Karpas-422 (cell line): ENCODE data around the gene DPEP2. TPM values are rescaled to one million over a fixed set of nuclear protein-coding genes. Genes with fewer than 3 reads are reported as not detected.
A peak's percentile ranks its signal among the peaks of the same experiment; 100 is the strongest.
"Not testable (repeated sequence)": the region's sequence is repeated elsewhere in the genome, so short reads cannot be mapped to it uniquely, and the experiment has no call there.

ENCODE experiments used
- DNase-seq: peaks from one replicate; pipeline ENCODE4 v3.0.0-alpha.2; 2015
- H2AFZ ChIP-seq: fragments of 200-600 bp; sonication (generic); 2 replicates; pipeline ENCODE4 v1.6.1; 2014; ENCODE audit warnings: antibody characterized with exemption, low read length, mixed read lengths
- H3K27ac ChIP-seq: fragments of 200-600 bp; sonication (generic); 2 replicates; pipeline ENCODE4 v1.5.1; 2014; ENCODE audit warnings: mild to moderate bottlenecking, low read length, moderate library complexity
- H3K27me3 ChIP-seq: fragments of 200-600 bp; sonication (generic); 2 replicates; pipeline ENCODE4 v1.6.1; 2014; ENCODE audit warnings: low read length, mixed read lengths
- H3K36me3 ChIP-seq: fragments of 200-600 bp; sonication (generic); 2 replicates; pipeline ENCODE4 v1.6.1; 2014; ENCODE audit warnings: low read length, mixed read lengths; ENCODE audit not compliant: insufficient read depth
- H3K4me1 ChIP-seq: fragments of 200-600 bp; sonication (generic); 2 replicates; pipeline ENCODE4 v1.6.1; 2014; ENCODE audit warnings: mild to moderate bottlenecking, low read length, mixed read lengths
- H3K4me2 ChIP-seq: fragments of 200-600 bp; sonication (generic); 2 replicates; pipeline ENCODE4 v1.6.1; 2014; ENCODE audit warnings: low read length, low read depth, mild to moderate bottlenecking; ENCODE audit not compliant: poor library complexity, severe bottlenecking
- H3K4me3 ChIP-seq: fragments of 200-600 bp; sonication (generic); 2 replicates; pipeline ENCODE4 v1.5.1; 2014; ENCODE audit warnings: mild to moderate bottlenecking, antibody characterized with exemption, low read length, mixed read lengths
- H3K79me2 ChIP-seq: fragments of 200-600 bp; sonication (generic); 2 replicates; pipeline ENCODE4 v1.6.1; 2014; ENCODE audit warnings: mild to moderate bottlenecking, low read length, mixed read lengths
- H3K9ac ChIP-seq: fragments of 200-600 bp; sonication (generic); 2 replicates; pipeline ENCODE4 v1.6.0; 2014; ENCODE audit warnings: low read length
- H3K9me2 ChIP-seq: fragments of 200-600 bp; sonication (generic), shearing (Covaris generic); replicated peaks from 2 replicates; pipeline ENCODE4 v1.6.0; 2014; ENCODE audit warnings: mild to moderate bottlenecking, low read length, moderate library complexity; ENCODE audit not compliant: insufficient read depth
- H3K9me3 ChIP-seq: fragments of 300-700, 200-600 bp; sonication (generic); 2 replicates; pipeline ENCODE4 v1.6.1; 2014; ENCODE audit warnings: low read length, mixed read lengths
- H4K20me1 ChIP-seq: fragments of 200-600 bp; sonication (generic); 2 replicates; pipeline ENCODE4 v1.6.1; 2014; ENCODE audit warnings: mild to moderate bottlenecking, antibody characterized with exemption, low read length, low read depth; ENCODE audit not compliant: insufficient read depth
- total RNA-seq: library from RNA; depleted of rRNA; stranded (reverse); fragments of >200 nt; shearing (Covaris generic); gene quantifications from 2 replicates; pipeline ENCODE4 v1.2.3, GENCODE V29; 2014; ENCODE audit warnings: low replicate concordance

DPEP2 gene
- total RNA-seq, 1 experiment from 2014 or later, result not detected

DNA sequence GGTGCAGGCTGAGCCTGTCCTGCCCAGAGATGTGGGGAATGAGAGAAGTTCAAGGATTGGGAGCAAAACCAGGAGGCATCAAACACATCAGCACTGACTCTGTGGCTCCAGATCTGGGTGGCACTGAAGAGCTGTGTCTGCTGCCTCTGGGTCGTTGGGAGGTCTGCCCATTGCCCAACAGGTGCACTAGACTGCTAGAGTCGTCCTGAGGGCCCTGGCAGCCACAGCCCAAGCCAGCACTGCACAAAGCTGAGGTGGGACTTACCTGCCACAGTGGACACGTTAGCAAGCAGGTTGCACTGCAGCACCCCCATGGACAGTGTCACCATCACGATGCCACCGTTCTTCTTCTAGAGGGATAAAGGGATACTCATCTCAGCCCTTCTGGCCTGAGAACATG lies 22.3 kb downstream of the DPEP2 start:
- Histone ChIP-seq H3K27me3 (no peaks in the 10 kb centered on the region), H3K4me3 (no peak overlapping the region), H3K79me2 (no peaks in the 10 kb centered on the region), H3K9me3 (no peaks in the 10 kb centered on the region), H3K4me1 (no peaks in the 10 kb centered on the region), H2AFZ (no peak overlapping the region), H4K20me1 (no peaks in the 10 kb centered on the region), H3K9ac (no peak overlapping the region), H3K4me2 (no peak overlapping the region), H3K9me2 (no peaks in the 10 kb centered on the region), H3K36me3 (no peaks in the 10 kb centered on the region), H3K27ac (no peak overlapping the region)
- no peak for DNase-seq

DNA sequence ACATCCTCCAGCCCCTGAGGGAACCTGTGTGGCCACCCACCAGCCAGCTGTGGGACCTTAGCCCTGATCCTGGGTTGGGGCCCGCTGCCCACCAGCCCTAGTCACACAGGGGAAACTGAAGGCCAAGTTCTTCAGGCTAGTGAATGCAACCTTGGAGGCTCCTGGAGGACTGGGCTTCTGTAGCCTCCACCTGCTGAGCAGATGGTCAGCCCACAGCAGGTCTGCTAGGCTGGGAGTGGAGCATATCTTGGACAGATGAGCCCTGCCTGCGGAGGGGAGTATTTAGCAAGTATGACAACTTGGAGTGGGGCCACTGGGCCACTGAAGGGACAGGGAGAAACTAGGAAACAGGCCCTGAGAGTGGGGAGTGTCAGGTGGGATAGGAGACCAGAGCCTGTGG lies 23.1 kb downstream of the DPEP2 start:
- H3K4me1 ChIP-seq, result no peaks in the 10 kb centered on the region
- H3K27ac ChIP-seq, result no peak overlapping the region
- H3K36me3 ChIP-seq, result no peaks in the 10 kb centered on the region
- H2AFZ ChIP-seq, result no peak overlapping the region
- H4K20me1 ChIP-seq, result no peaks in the 10 kb centered on the region
- no peaks in the 10 kb centered on the region for H3K9me3 ChIP-seq
- H3K9ac ChIP-seq, result no peak overlapping the region
- DNase-seq, result no peak
- no peak overlapping the region for H3K4me3 ChIP-seq
- H3K9me2 ChIP-seq, result no peaks in the 10 kb centered on the region
- H3K79me2 ChIP-seq, result no peaks in the 10 kb centered on the region
- no peak overlapping the region for H3K4me2 ChIP-seq
- H3K27me3 ChIP-seq, result no peaks in the 10 kb centered on the region

DNA sequence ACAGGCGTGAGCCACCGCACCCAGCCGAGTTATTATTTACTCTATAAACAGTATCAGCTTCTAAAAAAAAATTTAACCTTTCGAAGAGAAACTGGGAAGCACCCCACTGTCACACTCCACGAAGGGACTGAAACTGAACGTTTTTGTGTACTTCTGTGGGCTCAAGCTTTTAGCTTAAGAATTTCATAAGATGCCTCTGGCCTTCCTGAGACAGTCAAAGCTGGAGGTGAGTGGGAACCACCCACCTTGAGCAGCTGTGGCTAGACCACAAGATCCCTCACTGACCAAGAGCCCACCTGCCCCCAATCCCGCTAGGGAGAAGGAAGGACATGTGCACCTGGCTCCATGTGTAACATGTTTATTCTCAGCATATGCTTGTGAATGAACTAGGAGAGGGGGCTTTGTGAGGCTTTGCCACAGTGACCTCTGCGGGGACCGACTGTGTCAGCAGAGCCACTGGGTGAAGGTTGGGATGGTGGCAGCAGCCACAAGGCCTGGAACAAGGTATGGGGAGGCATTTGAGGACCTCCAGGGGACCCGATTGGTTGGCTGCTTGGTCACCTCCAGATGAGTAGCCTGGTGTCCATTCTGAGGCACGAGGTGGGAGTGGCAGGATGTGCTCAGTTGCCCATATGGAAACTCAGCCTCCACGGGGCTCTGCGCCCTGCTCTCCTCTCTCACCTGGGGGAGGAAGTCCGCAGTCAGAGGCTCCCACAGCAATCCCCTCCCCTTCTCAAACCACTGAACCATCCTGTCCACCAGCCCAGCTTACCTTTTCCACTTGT lies 23.8 kb downstream of the DPEP2 start:
- Histone ChIP-seq H3K79me2 (no peaks in the 10 kb centered on the region), H4K20me1 (no peaks in the 10 kb centered on the region), H3K4me2 (no peak overlapping the region), H3K9me3 (no peaks in the 10 kb centered on the region), H3K9me2 (no peaks in the 10 kb centered on the region), H2AFZ (no peak overlapping the region), H3K27ac (no peak overlapping the region), H3K27me3 (no peaks in the 10 kb centered on the region), H3K4me3 (no peak overlapping the region), H3K36me3 (no peaks in the 10 kb centered on the region), H3K4me1 (no peaks in the 10 kb centered on the region), H3K9ac (no peak overlapping the region)
- no peak for DNase-seq

DNA sequence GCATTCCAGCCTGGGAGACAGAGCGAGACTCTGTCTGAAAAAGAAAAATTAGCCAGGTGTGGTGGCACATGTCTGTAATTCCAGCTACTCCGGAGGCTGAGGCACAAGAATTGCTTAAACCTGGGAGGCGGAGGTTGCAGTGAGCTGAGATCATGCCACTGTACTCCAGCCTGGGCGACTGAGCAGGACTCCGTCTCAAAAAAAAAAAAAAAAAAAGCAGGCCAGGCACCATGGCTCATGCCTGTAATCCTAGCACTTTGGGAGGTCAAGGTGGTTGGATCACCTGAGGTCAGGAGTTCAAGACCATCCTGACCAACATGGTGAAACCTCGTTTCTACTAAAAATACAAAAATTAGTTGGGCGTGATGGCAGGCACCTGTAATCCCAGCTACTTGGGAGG lies 27.0 kb downstream of the DPEP2 start:
- H3K9me2 ChIP-seq, H4K20me1 ChIP-seq, H3K9me3 ChIP-seq, H3K27me3 ChIP-seq, H3K79me2 ChIP-seq, DNase-seq, H3K9ac ChIP-seq, H3K27ac ChIP-seq, H3K4me3 ChIP-seq, H3K4me2 ChIP-seq, H2AFZ ChIP-seq, H3K36me3 ChIP-seq: not testable (repeated sequence)
- peaks cover 14% of the 10 kb centered on the region for H3K4me1 ChIP-seq

DNA sequence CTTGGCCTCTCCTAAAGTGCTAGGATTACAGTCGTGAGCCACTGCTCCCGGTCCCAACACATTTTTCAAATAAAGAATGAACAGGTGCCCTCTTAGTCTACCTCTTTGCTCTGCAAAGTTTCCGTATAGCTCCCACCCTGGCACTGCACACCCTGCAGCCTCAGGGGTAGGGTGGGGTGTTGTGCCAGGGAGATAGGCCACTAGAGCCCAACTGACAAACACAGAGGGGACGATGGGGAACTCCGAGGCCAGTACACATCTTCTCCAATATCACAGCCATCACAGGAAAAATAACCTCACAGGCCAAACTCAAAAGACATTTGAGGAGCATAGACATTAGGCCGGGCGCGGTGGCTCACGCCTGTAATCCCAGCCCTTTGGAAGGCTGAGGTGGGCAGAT lies 28.2 kb downstream of the DPEP2 start:
- no peak overlapping the region for H3K4me3 ChIP-seq
- no peaks in the 10 kb centered on the region for H4K20me1 ChIP-seq
- no peaks in the 10 kb centered on the region for H3K9me2 ChIP-seq
- no peaks in the 10 kb centered on the region for H3K36me3 ChIP-seq
- H3K27ac ChIP-seq, result no peak overlapping the region
- H2AFZ ChIP-seq, result no peak overlapping the region
- H3K27me3 ChIP-seq, result no peaks in the 10 kb centered on the region
- no peak overlapping the region for H3K4me2 ChIP-seq
- no peak overlapping the region for H3K9ac ChIP-seq
- no peaks in the 10 kb centered on the region for H3K79me2 ChIP-seq
- no peaks in the 10 kb centered on the region for H3K9me3 ChIP-seq
- H3K4me1 ChIP-seq, result peaks cover 20% of the 10 kb centered on the region
- no peak for DNase-seq

DNA sequence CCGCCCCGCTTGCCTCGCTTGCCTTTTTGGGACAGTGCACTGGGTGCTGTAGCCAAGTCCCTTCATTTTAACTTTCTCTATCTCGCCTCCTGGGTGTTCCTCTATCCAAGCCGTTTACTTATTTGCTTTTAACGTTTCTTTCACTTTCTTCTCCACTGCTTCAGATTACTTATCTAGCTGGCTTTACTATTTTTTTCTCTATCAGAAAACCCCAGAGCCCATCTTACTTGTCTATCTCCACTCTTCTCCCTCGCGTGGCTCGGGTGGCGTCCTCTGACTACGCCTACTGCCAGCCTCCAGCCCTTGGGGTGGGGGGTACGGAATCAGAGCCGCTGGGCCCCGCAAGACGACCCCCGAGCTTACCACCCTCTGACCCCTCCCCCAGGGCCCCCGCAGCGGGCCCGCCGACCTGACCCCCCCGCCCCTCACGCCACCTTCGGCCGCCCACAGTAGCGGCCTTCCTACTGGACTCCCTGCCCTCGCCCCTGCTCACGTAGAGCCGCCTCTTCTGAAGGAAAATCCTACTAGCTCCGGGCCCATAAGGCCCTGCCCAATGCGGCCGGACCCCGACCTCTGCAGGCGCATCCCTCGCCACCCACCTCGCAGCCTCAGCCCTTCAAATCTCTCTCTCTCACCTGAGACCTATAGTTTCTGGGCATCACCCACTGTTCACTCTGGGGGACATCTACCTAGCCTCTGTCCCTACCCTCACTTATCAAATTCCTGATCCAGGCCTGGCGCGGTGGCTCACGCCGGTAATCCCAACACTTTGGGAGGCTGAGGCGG lies 29.8 kb downstream of the DPEP2 start:
- peak overlapping the region; percentile 74; the same call in 1 of the 2 replicates for H3K4me3 ChIP-seq
- H3K27me3 ChIP-seq, result no peaks in the 10 kb centered on the region
- H3K27ac ChIP-seq, result no peak overlapping the region
- peaks cover 20% of the 10 kb centered on the region for H3K4me1 ChIP-seq
- H3K4me2 ChIP-seq, result peak overlapping the region; percentile 82
- peak overlapping the region; percentile 90; the same call in 1 of the 2 replicates for H2AFZ ChIP-seq
- H3K9me2 ChIP-seq, result no peaks in the 10 kb centered on the region
- H4K20me1 ChIP-seq, result no peaks in the 10 kb centered on the region
- no peaks in the 10 kb centered on the region for H3K9me3 ChIP-seq
- DNase-seq, result no peak
- peak overlapping the region; percentile 72 for H3K9ac ChIP-seq
- no peaks in the 10 kb centered on the region for H3K36me3 ChIP-seq
- H3K79me2 ChIP-seq, result no peaks in the 10 kb centered on the region

DNA sequence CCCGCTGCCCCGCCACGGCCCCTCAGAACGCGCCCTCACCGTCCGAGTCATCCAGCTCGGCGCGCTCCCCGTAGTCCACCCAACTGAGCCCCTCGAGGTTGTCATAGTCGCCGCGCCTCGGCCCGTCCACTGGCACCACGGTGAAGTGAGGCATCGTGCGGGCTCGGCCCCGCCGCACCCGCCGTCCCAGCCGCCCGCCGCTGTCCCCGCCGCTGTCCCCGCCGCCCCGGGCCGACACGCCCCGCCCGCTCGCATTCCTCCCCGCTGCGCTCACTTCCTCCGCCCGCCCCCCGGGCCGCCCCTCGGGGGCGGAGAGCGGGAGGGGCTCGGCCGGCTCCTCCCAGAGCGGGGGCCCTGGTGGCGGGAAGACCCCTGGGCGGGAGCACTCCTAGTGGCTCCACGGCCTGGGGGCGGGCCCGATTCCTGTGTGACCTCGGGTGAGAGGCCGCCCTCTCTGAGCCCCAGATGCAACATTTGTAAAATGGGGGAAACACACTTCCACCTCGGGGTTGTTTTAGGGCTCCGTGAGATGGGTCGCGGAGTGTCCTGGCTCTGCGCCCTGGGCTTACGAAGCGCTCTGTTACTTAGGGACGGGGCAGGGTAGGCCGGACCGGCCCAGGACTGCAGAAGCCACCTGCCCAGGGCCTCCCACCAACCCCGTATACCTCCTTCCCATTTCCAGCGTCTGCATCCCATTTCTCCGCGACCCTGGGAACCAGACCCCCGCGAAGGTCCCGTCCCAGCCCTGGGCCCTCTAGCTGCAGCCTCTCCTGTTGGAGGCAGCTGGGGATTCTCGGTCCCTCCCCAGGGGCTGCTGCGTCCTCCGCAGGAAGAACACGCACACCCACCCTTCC lies 30.7 kb downstream of the DPEP2 start, which contains the start of gene SLC12A4:
TSS of gene SLC12A4 (minus strand) at position 238 of the 854 bp plus-strand sequence. CDS start at position 154, 84 bp downstream.
- peak; percentile 94 for DNase-seq
- H3K27me3 ChIP-seq, result no peaks in the 10 kb centered on the region
- H3K79me2 ChIP-seq, result no peaks in the 10 kb centered on the region
- peak within 1 kb of the TSS; percentile 72 for H3K9ac ChIP-seq
- H3K4me2 ChIP-seq, result peak within 1 kb of the TSS; percentile 82
- H2AFZ ChIP-seq, result peak within 1 kb of the TSS; percentile 90; the same call in 1 of the 2 replicates
- H3K9me3 ChIP-seq, result no peaks in the 10 kb centered on the region
- peak within 1 kb of the TSS; percentile 21; the same call in 1 of the 2 replicates for H3K27ac ChIP-seq
- peak within 1 kb of the TSS; percentile 74 for H3K4me3 ChIP-seq
- H3K36me3 ChIP-seq, result no peaks in the 10 kb centered on the region
- H3K9me2 ChIP-seq, result no peaks in the 10 kb centered on the region
- peaks cover 20% of the 10 kb centered on the region for H3K4me1 ChIP-seq
- no peaks in the 10 kb centered on the region for H4K20me1 ChIP-seq
